ENCODE results near the gene GALNT16.

- no peak for TF ChIP-seq POLR2A (IDR thresholded peaks at IDR 0.05)
- no peak for TF ChIP-seq CTCF (IDR thresholded peaks at IDR 0.05)
Measured at GRCh38 chr14:69375182-69375581, 115.2 kb downstream of the GALNT16 start.
